ENCODE results near the gene ARL5A.

GRCh38 chr2:151782378-151783132 lies 45.7 kb downstream of the ARL5A start:
- TF ChIP-seq CHD4 (IDR thresholded peaks at IDR 0.05; ENCODE audit: borderline replicate concordance): no peak
- no peak for TF ChIP-seq MAFK (IDR thresholded peaks at IDR 0.05; ENCODE audit: partially characterized antibody)
- TF ChIP-seq RFX5 (IDR thresholded peaks at IDR 0.05): no peak
- TF ChIP-seq HMGXB4 (CRISPR knock-in tag; IDR thresholded peaks at IDR 0.05; ENCODE audit: borderline replicate concordance): no peak
- no peak for TF ChIP-seq CEBPB (IDR thresholded peaks at IDR 0.05)

Measured in A549 (cell line).